Neural crest cell (in vitro differentiated cells): ENCODE results near the gene ANKHD1. TPM values are rescaled to one million over a fixed set of nuclear protein-coding genes. Genes with fewer than 3 reads are reported as not detected.

ENCODE experiments used
- DNase-seq: peaks from one replicate; pipeline ENCODE4 v3.0.0; 2021; ENCODE audit warnings: low read depth, mixed read lengths, low spot score
- H3K27ac Mint-ChIP-seq: one replicate; pipeline ENCODE4 v1.8.0; 2021; ENCODE audit warnings: mild to moderate bottlenecking, mixed read lengths; ENCODE audit not compliant: unreplicated experiment
- H3K27me3 Mint-ChIP-seq: 2 replicates; pipeline ENCODE4 v1.8.0; 2021; ENCODE audit warnings: low read depth, mild to moderate bottlenecking, mixed read lengths
- H3K36me3 Mint-ChIP-seq: 2 replicates; pipeline ENCODE4 v1.8.0; 2021; ENCODE audit warnings: low read depth, mild to moderate bottlenecking, mixed read lengths
- H3K4me1 Mint-ChIP-seq: 2 replicates; pipeline ENCODE4 v1.8.0; 2021; ENCODE audit warnings: mixed read lengths
- H3K4me3 Mint-ChIP-seq: one replicate; pipeline ENCODE4 v1.8.0; 2021; ENCODE audit warnings: mild to moderate bottlenecking, mixed read lengths
- H3K9me3 Mint-ChIP-seq: 2 replicates; pipeline ENCODE4 v1.8.0; 2021; ENCODE audit warnings: mixed read lengths
- total RNA-seq: library from RNA; stranded (reverse); gene quantifications from 2 replicates; pipeline ENCODE4 v1.2.1, GENCODE V29; 2021
- TF ChIP-seq, protein P1 (sequence below): fragments of 200-600 bp; sonication (generic); conservative IDR thresholded peaks from 2 replicates; pipeline ENCODE4 v1.5.0; 2021; ENCODE audit warnings: antibody characterized with exemption, mild to moderate bottlenecking

ANKHD1 gene
- total RNA-seq, 1 donor from 2014 or later, result 152 TPM

GRCh38 chr5:140548300-140548688, 146.7 kb downstream of the ANKHD1 start:
- H3K4me3 Mint-ChIP-seq, result peak overlapping the region; percentile 86
- peaks cover 17% of the 10 kb centered on the region for H3K36me3 Mint-ChIP-seq
- DNase-seq, result no peak
- peaks cover 31% of the 10 kb centered on the region for H3K4me1 Mint-ChIP-seq
- TF ChIP-seq, protein P1, sequence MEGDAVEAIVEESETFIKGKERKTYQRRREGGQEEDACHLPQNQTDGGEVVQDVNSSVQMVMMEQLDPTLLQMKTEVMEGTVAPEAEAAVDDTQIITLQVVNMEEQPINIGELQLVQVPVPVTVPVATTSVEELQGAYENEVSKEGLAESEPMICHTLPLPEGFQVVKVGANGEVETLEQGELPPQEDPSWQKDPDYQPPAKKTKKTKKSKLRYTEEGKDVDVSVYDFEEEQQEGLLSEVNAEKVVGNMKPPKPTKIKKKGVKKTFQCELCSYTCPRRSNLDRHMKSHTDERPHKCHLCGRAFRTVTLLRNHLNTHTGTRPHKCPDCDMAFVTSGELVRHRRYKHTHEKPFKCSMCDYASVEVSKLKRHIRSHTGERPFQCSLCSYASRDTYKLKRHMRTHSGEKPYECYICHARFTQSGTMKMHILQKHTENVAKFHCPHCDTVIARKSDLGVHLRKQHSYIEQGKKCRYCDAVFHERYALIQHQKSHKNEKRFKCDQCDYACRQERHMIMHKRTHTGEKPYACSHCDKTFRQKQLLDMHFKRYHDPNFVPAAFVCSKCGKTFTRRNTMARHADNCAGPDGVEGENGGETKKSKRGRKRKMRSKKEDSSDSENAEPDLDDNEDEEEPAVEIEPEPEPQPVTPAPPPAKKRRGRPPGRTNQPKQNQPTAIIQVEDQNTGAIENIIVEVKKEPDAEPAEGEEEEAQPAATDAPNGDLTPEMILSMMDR, result no peak
- H3K27ac Mint-ChIP-seq, result peak overlapping the region; percentile 93
- H3K9me3 Mint-ChIP-seq, result no peaks in the 10 kb centered on the region
- H3K27me3 Mint-ChIP-seq, result peaks cover 2% of the 10 kb centered on the region

DNA sequence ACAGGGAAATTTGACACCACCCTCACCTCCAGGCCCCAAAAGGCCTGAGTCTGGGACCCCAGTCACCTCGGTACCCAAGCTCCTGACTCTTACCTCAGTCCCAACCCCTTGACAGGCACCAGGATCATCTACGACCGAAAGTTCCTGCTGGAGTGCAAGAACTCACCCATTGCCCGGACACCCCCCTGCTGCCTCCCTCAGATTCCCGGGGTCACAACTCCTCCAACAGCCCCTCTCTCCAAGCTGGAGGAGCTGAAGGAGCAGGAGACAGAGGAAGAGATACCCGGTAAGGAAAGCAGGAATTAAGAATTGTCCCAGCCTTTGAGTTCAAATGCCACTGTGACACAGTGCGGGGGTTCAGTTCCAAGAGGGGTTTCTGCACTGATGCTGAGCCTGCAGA, 147.2 kb downstream of the ANKHD1 start:
- DNase-seq, result no peak
- Mint-ChIP-seq H3K27ac (peak overlapping the region; percentile 67), H3K36me3 (peaks cover 16% of the 10 kb centered on the region), H3K4me3 (peak overlapping the region; percentile 34), H3K9me3 (no peaks in the 10 kb centered on the region), H3K4me1 (peaks cover 31% of the 10 kb centered on the region), H3K27me3 (peaks cover 2% of the 10 kb centered on the region)
- TF ChIP-seq, protein P1, result no peak

DNA sequence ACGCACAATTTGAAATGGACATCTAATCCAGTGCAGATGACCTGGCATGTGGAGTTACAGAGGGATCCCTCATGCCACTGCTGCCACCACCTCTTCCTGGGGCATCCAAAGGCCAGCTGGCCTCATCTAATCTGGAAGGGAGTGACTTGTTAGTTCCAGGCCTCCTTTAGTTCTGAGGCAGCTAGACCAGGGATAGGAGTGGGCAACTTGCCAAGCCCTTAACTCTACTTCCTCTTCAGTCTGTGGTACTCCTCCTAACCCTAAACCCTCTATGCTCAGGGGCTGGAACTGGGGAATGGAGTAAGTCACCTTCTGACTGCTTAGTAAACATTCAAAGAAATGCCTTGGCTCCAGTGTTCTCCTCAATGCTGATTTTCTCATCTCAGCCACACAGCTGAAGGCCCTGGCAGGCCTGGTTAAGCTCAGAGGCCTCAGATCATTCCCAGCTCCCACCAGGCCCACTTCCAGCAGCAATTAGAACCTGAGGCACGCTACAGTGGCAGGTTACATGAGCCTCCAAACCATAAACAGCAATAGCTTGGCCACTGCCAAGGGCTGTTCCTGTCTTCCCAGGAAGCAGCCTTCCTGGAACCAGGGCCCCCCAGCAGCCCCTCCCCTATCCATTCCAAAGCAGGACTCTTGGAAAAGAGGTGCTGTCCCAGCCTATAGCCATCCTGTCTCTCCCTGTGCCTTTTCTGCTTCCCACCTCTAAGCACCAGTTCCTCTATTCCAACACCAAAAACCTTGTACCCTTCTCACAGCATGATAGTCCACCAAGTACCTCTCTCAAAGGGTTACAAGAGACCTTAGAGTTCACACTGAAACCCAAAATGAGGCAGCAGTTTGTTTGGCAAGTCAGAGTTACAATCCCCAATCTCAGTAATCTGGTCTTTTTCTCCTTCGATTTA, 147.9 kb downstream of the ANKHD1 start:
- Mint-ChIP-seq H3K4me1 (peaks cover 35% of the 10 kb centered on the region), H3K27me3 (peaks cover 2% of the 10 kb centered on the region), H3K4me3 (peak overlapping the region; percentile 58), H3K9me3 (no peaks in the 10 kb centered on the region), H3K27ac (no peak overlapping the region), H3K36me3 (peaks cover 14% of the 10 kb centered on the region)
- TF ChIP-seq, protein P1, result no peak
- DNase-seq, result no peak

- peaks cover 41% of the 10 kb centered on the region for H3K4me1 Mint-ChIP-seq
- peaks cover 10% of the 10 kb centered on the region for H3K36me3 Mint-ChIP-seq
- H3K4me3 Mint-ChIP-seq, result peak overlapping the region; percentile 47
- H3K27me3 Mint-ChIP-seq, result peaks cover 2% of the 10 kb centered on the region
- no peak for DNase-seq
- no peak overlapping the region for H3K27ac Mint-ChIP-seq
- H3K9me3 Mint-ChIP-seq, result no peaks in the 10 kb centered on the region
- TF ChIP-seq, protein P1, result no peak
Measured at GRCh38 chr5:140550147-140551079, 148.8 kb downstream of the ANKHD1 start.

DNA sequence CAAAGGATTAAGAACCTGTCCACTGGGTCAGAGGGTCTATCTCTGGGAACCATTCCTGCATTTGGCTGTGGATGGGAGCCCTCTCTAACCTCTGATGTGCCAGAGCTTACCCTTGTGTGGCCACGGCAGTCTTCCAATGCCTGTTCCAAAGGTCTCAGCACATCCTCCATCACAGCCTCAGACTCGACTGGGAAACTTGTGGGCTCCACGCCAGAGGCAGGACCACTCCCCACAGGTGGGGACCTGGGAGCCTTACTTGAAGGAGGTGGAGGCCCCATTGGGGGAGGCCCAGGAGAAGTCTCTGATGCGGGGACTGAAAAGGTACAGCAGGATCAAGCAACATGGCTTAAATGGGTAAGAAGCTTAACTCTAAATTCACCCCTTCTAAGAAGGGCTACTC, 150.2 kb downstream of the ANKHD1 start:
- peaks cover 2% of the 10 kb centered on the region for H3K27me3 Mint-ChIP-seq
- TF ChIP-seq, protein P1, result no peak
- peak overlapping the region; percentile 33 for H3K4me3 Mint-ChIP-seq
- H3K36me3 Mint-ChIP-seq, result peaks cover 10% of the 10 kb centered on the region
- no peaks in the 10 kb centered on the region for H3K9me3 Mint-ChIP-seq
- DNase-seq, result no peak
- H3K27ac Mint-ChIP-seq, result no peak overlapping the region
- peaks cover 46% of the 10 kb centered on the region for H3K4me1 Mint-ChIP-seq
